ENCODE measurements around the gene ADAMTSL1. TPM values are rescaled to one million over a fixed set of nuclear protein-coding genes. Genes with fewer than 3 reads are reported as not detected.

The ADAMTSL1 gene
- total RNA-seq, 1 experiment from 2014 or later: not detected

DNA sequence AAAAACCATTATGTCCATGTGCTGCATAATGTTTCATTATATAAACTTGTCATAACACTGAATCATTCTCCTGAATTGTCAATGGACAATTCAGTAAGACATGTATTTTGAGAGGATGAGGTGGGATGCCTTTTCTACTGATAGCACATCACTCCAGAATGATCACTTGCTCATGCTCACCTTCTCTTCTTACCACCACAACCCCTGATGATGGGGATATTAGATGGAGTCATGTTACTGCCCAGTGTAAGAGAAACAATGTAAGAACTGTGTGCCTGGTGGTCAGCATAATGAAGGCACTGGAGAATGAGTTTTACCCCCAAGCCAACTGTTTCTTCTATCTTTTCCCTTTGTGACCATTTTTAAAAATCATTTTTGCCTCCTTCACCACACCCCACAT, 198.8 kb downstream of the ADAMTSL1 start:
- no peak for DNase-seq (ENCODE audit: low read depth)
- in situ Hi-C loops (cut with HindIII; ENCODE audit: low pct_unique_long_range_greater_than_20kb, low sequenced_read_pairs): no loop called here

DNA sequence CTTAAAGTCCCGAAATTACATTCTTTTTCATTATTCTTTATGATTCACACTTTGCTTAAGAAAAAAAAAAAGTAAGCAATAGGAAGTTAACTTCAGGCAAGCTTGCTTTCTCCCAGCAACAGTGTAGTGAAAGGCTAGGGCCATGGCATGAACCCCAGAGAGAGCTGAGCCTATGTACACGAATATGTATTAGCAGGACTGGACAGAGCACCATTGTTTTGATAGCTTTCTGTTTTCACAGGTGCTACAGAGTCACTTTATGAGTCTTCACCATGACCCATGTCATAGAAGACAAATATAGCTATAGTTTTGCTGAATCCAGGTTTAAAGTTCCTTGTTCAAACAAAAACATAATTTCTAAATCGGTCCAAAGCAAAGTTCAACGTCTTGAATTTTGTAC, 199.2 kb downstream of the ADAMTSL1 start:
- in situ Hi-C loops (cut with HindIII; ENCODE audit: low pct_unique_long_range_greater_than_20kb, low sequenced_read_pairs): no loop called here

DNA sequence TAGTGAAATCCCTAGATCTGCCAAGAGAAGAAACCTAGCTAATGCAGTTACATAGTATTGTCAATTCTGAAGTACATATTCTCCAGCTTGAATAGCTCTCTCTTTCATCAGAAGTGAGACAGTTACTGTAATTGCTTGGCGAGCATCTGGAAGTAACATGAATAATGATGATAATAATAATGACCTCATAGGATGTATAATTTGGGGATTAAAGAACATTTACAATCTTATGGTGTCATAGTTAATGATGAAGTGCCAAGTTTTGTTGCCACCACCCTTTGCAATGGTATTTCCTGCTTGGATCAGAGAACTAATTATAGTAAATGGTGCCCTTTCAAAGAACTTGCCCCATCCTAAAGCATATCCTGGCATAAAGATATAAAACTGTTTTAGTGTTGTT, 201.4 kb downstream of the ADAMTSL1 start:
- no peak for DNase-seq (ENCODE audit: low read depth)
- in situ Hi-C loops (cut with HindIII; ENCODE audit: low pct_unique_long_range_greater_than_20kb, low sequenced_read_pairs): no loop called here

More for the DNA sequence above, 199.2 kb downstream of the ADAMTSL1 start:
- no peak for DNase-seq (ENCODE audit: low read depth)

DNA sequence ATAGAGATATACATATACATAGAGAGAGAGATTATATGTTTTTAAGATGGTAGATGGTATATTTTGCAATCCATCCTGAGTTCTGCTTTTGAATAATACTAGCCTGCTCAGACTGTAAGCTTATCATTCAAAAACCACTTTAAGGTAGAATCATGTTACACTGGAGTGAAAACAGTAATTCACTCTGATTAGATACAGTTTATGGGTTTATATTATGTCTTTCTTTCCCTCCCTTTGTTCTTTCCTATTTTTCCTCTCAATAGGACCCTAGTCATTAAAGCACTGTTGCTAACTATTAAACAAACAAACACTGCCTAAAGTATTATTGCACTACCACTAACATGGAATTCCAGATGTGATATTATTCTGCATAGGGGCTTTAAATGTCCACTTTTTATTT, 202.0 kb downstream of the ADAMTSL1 start:
- no peak for DNase-seq (ENCODE audit: low read depth)
- in situ Hi-C loops (cut with HindIII; ENCODE audit: low pct_unique_long_range_greater_than_20kb, low sequenced_read_pairs): no loop called here

DNA sequence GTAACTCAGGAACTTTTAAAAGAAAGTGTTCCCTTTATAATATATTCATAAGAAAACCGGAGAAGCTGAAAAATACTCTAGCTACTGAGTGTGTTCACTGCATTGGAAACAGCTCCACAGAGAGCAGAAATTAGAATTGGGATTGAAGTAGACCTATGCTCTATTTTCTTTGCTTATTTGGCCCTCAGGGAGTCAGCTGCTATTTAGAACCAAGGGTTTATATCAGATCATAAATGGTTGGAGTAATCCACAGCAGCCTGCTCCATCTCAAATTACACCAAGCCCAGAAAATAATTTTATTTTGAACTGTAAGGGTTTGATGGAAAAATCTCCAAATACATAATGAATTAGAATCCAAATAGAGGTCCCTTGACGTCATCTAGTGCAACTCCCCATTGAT, 202.6 kb downstream of the ADAMTSL1 start:
- in situ Hi-C loops (cut with HindIII; ENCODE audit: low pct_unique_long_range_greater_than_20kb, low sequenced_read_pairs): no loop called here

DNA sequence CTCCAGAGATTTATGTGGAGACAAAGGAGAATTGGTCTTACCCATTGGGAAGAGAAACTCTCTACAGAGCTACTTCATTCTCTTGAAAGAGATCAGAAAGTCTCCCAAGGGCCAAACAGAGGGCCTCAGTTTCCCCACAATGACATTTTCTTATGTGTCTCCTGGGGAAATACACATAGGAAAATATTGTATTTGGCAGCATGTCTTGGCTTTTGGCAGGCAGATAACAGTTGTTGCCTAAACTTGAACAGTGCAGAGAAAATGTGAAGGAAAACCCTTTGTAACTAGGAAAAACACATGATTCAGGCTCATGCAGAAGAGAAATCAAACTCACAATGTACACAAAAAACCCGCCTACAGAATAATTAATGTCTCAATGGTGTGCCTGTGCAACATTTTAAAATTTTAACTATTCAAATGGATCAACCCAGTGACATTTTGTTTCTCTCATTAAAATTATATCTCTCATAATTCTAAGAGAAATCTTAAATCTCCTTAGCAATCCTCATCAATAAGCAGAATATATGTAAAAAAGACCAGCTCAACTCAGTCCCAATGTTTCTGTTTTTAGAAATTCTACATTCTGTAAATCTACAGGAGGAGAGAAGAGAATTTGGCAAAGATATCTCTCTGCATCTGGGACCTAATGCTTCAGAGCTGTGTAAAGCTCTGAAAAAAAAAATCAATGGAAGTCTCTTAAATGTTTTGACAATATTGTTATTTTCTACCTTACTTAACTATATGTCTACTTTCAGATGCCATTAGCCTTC, 205.1 kb downstream of the ADAMTSL1 start:
- no peak for DNase-seq (ENCODE audit: low read depth)
- in situ Hi-C loops (cut with HindIII; ENCODE audit: low pct_unique_long_range_greater_than_20kb, low sequenced_read_pairs): no loop called here

More for the DNA sequence above, 202.6 kb downstream of the ADAMTSL1 start:
- no peak for DNase-seq (ENCODE audit: low read depth)

DNA sequence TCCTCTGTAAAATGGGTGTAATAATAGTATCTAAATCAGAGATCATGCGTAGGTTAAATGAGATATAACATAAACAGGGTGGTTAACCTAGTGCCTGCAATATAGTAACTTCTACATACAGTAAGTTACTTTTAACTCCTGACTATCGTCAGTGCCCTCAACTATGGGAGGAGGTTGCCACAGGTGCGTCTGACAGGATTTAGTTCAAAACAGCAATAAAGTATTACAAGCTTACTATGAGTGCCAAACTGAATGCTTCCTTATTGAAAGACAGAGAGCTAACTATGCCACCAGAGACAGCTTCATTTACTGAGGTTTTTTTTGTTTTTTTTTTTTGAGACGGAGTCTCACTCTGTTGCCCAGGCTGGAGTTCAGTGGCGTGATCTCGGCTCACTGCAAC, 209.0 kb downstream of the ADAMTSL1 start:
- DNase-seq (ENCODE audit: low read depth): no peak
- in situ Hi-C loops (cut with HindIII; ENCODE audit: low pct_unique_long_range_greater_than_20kb, low sequenced_read_pairs): no loop called here

DNA sequence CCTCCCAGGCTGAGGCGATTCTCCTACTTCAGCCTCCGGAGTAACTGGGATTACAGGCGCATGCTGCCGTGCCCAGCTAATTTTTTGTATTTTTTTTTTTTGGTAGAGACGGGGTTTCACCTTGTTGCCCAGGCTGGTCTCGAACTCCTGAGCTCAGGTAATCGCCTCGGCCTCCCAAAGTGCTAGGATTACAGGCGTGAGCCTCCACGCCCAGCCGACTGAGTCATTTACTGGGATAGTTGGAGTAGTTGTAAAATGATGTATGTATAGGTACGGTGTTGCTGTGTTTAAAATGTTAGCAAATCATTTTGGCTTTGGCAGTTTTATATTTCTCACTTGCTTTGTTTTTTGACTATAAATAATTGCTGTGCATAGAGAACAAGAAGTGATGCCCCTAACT, 209.4 kb downstream of the ADAMTSL1 start:
- DNase-seq (ENCODE audit: low read depth): no peak
- in situ Hi-C loops (cut with HindIII; ENCODE audit: low pct_unique_long_range_greater_than_20kb, low sequenced_read_pairs): no loop called here

DNA sequence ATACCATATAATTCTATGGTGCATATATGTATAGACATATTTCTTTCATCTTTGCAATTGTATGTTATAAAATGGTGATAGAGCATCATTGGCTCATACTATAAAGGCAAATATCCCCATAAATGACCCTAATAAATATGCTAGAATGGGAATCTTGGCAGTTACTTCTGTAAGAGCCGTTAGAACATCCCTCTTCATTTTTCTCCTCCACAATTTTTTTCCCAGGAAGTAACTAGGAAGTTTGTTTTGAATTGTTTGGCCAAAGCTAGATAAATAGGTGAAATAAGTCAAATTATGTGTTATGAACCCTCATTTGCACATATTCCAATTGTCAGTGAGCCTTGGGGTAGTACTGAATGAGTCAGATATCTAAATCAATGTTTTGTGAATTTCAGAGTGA, 209.9 kb downstream of the ADAMTSL1 start:
- in situ Hi-C loops (cut with HindIII; ENCODE audit: low pct_unique_long_range_greater_than_20kb, low sequenced_read_pairs): no loop called here
- DNase-seq (ENCODE audit: low read depth): no peak

DNA sequence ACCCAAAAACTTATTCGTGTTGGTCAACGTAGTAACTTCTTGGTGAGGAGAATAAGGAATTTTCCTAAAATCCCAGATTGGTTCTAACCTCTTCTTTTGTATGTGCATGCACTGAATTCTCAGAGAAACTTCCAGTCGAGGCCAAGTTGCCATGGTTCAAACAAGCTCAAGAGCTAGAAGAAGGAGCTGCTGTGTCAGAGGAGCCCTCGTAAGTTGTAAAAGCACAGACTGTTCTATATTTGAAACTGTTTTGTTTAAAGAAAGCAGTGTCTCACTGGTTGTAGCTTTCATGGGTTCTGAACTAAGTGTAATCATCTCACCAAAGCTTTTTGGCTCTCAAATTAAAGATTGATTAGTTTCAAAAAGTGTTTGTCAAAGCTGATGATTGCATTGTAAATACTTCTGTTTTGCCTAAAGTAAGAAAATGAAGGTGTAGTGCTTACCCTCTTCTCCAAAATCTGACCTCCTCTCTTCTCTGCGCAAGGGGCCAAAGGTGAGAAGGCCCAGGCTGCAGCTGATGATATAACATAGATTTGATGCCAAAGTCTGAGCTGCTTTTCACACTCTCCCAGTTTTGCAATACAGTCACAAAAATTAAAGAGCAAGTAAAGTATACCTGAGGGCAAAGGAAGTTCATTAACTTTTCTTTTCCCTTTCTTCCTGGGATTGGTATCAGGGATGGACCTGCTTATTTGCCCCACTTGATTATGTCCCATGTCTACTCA, 210.8 kb downstream of the ADAMTSL1 start:
- in situ Hi-C loops (cut with HindIII; ENCODE audit: low pct_unique_long_range_greater_than_20kb, low sequenced_read_pairs): no loop called here
- no peak for DNase-seq (ENCODE audit: low read depth)

DNA sequence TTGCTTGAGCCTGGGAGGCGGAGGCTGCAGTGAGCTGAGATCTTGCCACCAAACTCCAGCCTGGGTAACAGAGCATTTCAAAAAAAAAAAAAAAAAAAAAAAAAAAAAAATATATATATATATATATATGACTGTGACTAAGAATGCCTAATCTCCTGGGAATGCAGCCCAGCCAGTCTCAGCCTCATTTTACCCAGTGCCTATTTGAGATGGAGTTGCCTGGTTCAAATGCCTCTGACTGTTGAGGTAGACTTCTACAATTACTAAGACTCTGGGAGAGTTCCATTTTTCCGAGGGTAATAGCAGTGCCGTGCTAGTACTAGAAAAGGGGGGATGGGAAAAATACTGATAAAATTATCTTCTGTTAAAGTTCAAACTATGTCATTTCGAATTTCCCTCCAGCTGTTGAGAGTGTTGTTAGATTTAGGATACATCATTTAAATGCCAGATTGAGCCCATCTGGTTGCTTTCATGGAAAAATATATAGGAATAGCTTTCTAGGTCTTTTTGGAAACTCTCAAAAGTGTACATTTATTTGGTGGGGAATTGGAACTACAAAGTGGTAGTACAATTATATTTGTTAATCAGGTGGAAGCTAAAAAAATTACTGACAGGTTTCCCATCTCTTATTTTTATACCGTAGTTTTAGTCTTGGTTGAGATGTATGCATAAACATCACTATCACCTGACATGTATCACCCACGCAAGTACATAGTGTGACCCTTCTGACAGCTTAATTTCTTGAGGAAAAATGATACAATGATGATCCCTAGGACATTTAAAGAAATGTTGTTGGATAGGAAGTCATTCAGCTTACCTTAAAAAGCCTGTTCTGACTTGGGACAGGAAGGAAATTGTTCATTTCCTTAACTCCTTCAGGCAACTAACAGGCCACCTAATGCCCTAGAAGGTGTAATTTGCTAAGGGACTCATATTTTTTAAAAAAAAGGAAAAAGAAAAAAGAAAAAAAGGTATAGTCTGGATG, 214.9 kb downstream of the ADAMTSL1 start:
- DNase-seq (ENCODE audit: low read depth): no peak
- in situ Hi-C loops (cut with HindIII; ENCODE audit: low pct_unique_long_range_greater_than_20kb, low sequenced_read_pairs): no loop called here

DNA sequence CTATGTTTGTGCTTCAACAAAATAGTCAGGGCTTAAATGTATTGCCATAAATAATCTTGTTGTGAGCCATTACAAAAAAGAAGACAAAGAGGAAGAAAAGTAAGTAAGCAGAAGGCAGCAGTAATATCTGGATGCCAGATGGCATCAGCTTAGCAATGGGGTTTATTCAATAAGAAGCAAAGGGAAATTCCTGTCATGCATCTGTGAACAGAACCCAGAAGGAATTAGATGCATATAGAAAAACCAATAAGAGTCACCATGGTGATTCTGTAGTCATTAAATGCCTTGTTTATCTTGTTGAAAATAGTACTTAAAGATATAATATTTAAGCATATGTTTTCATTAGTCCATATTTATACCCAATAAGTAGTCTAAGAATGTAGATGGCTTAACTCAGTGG, 216.0 kb downstream of the ADAMTSL1 start:
- in situ Hi-C loops (cut with HindIII; ENCODE audit: low pct_unique_long_range_greater_than_20kb, low sequenced_read_pairs): no loop called here
- DNase-seq (ENCODE audit: low read depth): no peak

DNA sequence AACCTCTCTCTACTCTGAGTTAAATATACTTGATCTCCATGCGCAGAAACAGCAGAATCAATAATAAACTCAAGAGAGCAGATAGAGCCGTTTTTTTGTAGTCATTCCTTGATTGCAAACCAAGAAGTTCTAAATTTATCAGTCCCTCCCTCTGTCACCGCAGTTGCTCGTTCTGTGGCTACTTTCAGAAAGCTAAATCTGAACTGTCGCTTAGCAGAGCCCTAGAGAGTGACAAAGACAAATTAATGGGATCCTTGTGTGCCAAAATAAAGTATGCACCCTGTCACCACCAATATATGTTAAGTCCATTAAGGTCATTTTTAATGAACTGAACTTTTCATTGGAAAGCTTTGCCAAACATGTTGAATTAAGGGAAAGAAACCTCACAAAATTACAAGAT, 218.3 kb downstream of the ADAMTSL1 start:
- DNase-seq (ENCODE audit: low read depth): no peak
- in situ Hi-C loops (cut with HindIII; ENCODE audit: low pct_unique_long_range_greater_than_20kb, low sequenced_read_pairs): no loop called here

DNA sequence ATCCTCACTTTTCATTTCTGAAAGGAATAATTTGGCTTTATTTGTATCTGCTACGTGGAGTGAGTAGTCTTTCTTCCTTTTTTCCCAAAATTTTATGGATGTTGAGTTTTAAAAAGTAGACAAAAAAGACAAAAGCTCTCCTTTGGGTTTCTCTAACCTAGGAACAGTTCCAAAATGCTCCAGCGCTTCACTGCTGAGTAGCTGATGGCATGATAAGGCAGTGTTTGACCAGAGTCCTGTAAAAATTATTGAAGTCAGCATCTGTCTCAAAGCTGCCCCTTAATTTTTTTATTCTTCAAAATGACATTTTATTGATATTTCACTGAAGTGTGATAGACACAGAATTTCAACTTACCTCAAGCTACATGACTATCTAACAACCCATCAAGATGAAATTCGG, 219.0 kb downstream of the ADAMTSL1 start:
- DNase-seq (ENCODE audit: low read depth): no peak
- in situ Hi-C loops (cut with HindIII; ENCODE audit: low pct_unique_long_range_greater_than_20kb, low sequenced_read_pairs): no loop called here

DNA sequence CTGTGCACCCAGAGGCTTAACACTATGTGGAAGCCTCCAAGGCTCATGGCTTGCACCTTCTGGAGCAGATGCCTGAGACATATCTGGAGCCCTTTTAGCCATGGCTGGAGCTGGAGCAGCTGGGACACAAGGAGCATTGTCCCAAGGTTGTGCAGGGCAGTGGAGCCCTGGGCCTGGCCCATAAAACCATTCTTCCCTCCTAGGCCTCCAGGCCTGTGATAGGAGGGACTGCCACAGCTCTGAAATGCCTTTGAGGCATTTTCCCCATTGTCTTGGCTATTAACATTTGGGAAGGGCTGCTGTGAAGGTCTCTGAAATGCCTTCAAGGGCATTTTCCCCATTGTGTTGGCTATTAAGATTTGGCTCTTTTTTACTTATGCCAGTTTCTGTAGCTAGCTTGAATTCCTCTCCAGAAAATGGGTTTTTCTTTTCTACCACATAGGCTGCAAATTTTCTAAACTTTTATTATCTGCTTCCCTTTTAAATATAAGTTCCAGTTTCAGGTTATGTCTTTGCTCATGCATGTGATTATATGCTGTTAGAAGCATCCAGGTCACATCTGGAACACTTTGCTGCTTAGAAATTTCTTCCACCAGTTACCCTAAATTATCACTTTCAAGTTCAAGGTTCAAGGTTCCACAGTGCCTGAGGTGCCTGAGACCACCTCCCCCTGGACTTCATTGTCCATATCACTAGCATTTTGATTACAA, 221.2 kb downstream of the ADAMTSL1 start:
- in situ Hi-C loops (cut with HindIII; ENCODE audit: low pct_unique_long_range_greater_than_20kb, low sequenced_read_pairs): no loop called here
- no peak for DNase-seq (ENCODE audit: low read depth)

DNA sequence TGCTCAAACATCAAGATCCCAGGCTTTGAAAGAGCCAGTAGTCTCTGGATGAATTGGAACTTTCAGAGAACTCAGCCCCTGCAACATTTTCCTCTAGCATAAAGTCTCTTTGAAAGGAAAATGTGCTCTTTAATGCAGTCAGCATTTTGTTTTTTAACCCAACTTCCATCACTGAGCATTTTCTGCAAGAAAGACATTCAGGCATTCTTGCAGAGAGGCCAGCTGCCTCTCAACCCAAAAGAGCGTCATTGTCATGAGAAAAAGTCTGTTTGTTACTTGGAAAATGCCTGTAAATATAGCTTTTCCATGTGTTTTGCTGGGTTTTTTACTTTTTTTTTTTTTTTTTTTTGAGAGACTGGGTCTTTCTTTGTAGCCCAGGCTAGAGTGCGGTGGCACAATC, 225.0 kb downstream of the ADAMTSL1 start:
- in situ Hi-C loops (cut with HindIII; ENCODE audit: low pct_unique_long_range_greater_than_20kb, low sequenced_read_pairs): no loop called here
- DNase-seq (ENCODE audit: low read depth): no peak

DNA sequence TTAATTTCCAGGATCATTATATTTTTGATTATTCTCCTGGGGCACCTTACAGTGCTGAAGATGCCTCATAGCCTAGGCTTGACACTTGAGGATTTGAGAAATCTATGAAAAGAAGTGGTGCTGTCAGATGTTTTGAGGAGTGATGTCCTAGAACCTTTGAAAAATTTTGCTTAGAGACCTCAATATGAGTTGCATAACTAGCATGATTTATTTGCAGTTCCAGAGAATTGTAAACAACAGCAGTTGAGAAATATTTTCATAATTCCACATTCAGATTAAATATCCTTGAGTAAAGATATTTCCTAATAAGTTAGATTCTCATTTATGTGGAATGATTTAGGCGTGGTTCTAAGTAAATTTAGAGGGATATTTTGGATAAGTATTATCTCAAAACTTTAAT, 225.8 kb downstream of the ADAMTSL1 start:
- DNase-seq (ENCODE audit: low read depth): no peak
- in situ Hi-C loops (cut with HindIII; ENCODE audit: low pct_unique_long_range_greater_than_20kb, low sequenced_read_pairs): no loop called here

DNA sequence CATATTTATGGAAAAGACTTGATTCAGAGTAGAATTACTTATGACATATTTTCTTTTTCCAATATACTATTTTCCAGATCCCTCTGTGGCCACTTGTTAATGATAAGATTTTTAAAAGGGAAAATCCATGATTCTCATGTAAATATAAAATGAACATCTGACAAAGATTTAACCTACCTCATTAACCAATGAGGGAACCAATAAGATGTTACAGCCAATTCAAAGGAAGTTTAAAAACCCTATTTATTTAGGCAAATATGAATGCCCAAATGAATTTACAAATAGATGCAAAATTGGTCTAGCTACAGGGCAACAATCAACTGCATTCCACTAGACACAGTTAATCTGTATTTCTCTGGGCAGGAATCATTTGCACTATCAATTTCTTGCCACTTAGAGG, 226.8 kb downstream of the ADAMTSL1 start:
- in situ Hi-C loops (cut with HindIII; ENCODE audit: low pct_unique_long_range_greater_than_20kb, low sequenced_read_pairs): no loop called here
- no peak for DNase-seq (ENCODE audit: low read depth)

All from Caki2 (cell line).